ENCODE measurements around the gene SDR42E2. TPM values are rescaled to one million over a fixed set of nuclear protein-coding genes. Genes with fewer than 3 reads are reported as not detected.

SDR42E2 gene
- total RNA-seq, 6 donors from 2014 or later = 0.17 to 0.59 (median 0.22) TPM; not detected in 3

DNA sequence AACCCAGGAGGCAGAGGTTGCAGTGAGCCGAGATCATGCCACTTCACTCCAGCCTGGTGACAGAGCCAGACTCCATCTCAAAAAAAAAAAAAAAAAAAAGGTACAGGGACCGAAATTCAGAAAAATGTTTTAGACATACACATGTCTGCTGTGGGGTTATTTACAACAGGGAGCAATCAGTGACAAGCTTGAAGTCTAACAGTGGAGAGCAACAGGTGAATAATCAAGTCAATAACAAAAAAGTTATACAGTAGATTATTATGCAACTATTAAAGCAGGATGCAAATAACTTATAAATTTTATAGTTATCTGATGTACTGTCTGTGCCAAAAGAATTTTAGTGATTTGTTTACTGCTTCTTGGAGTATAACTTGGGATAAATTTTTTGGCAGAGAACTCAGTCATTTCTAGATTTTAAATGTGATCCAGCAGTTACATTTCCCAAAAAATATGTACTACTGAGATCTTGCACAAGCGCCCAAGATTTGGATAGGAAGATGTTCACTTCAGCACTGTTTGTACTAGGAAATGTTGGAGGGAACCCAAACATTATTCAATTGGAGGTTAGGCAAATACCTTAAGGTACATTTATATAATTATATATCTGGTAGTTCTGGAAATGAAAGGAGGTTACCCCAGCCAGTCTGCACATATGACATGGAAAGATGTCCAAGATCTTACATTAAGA is 77.9 kb downstream of the SDR42E2 start:
- Histone ChIP-seq H3K9me3 (no peaks in the 10 kb centered on the region), H3K36me3 (peaks cover 0 to 17% (median 6%) of the 10 kb centered on the region in 4 donors), H3K4me3 (no peak overlapping the region), H3K27me3 (no peaks in the 10 kb centered on the region), H3K27ac (peak overlapping the region; percentile 36 to 52 (median 48)), H3K4me1 (peaks cover 25 to 37% (median 31%) of the 10 kb centered on the region in 4 donors)
- 50 to 62% methylated on average over 3 of the region's 3 CpGs for WGBS, 2 donors
- TF ChIP-seq EP300 (IDR thresholded peaks at IDR 0.05) = no peak
- TF ChIP-seq, protein P1, sequence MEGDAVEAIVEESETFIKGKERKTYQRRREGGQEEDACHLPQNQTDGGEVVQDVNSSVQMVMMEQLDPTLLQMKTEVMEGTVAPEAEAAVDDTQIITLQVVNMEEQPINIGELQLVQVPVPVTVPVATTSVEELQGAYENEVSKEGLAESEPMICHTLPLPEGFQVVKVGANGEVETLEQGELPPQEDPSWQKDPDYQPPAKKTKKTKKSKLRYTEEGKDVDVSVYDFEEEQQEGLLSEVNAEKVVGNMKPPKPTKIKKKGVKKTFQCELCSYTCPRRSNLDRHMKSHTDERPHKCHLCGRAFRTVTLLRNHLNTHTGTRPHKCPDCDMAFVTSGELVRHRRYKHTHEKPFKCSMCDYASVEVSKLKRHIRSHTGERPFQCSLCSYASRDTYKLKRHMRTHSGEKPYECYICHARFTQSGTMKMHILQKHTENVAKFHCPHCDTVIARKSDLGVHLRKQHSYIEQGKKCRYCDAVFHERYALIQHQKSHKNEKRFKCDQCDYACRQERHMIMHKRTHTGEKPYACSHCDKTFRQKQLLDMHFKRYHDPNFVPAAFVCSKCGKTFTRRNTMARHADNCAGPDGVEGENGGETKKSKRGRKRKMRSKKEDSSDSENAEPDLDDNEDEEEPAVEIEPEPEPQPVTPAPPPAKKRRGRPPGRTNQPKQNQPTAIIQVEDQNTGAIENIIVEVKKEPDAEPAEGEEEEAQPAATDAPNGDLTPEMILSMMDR (IDR thresholded peaks at IDR 0.05) = no peak
- no peak for TF ChIP-seq POLR2AphosphoS5 (IDR thresholded peaks at IDR 0.05)
- TF ChIP-seq POLR2A (IDR thresholded peaks at IDR 0.05) = no peak
- DNase-seq = no peak
- peak in 1 of 2 donors; percentile 78 for ATAC-seq (ENCODE audit: low FRiP score in 2 of 2)

Other genes with a start within 250 kb of the SDR42E2 start
- gene UQCRC2, start 209.1 kb upstream of the SDR42E2 start, total RNA-seq = 100 to 1,000 TPM; 119 to 252 (median 155) TPM
- gene PDZD9, start 161.4 kb upstream of the SDR42E2 start, total RNA-seq = not detected
- 10 to 100 TPM; 10.8 to 24.6 (median 15.9) TPM for gene MOSMO, start 154.4 kb upstream of the SDR42E2 start, total RNA-seq
- 10 to 100 TPM in 3 of 6 donors, 1 to 10 TPM in 2, under 1 TPM in 1; 0.43 to 47.8 (median 14.9) TPM for gene VWA3A, start 70.0 kb upstream of the SDR42E2 start, total RNA-seq
- gene EEF2K, start 43.8 kb downstream of the SDR42E2 start, total RNA-seq = 10 to 100 TPM; 16.9 to 48.2 (median 29.2) TPM
- gene POLR3E, start 134.9 kb downstream of the SDR42E2 start, total RNA-seq = 10 to 100 TPM; 27.0 to 91.1 (median 47.0) TPM
- 10 to 100 TPM; 16.3 to 27.5 (median 19.4) TPM for gene CDR2, start 212.1 kb downstream of the SDR42E2 start, total RNA-seq